ENCODE measurements around the gene NAV2.

Gene NAV2

GRCh38 chr11:19742588-19743292 is 30.1 kb downstream of the NAV2 start:
- TF ChIP-seq, protein P1, sequence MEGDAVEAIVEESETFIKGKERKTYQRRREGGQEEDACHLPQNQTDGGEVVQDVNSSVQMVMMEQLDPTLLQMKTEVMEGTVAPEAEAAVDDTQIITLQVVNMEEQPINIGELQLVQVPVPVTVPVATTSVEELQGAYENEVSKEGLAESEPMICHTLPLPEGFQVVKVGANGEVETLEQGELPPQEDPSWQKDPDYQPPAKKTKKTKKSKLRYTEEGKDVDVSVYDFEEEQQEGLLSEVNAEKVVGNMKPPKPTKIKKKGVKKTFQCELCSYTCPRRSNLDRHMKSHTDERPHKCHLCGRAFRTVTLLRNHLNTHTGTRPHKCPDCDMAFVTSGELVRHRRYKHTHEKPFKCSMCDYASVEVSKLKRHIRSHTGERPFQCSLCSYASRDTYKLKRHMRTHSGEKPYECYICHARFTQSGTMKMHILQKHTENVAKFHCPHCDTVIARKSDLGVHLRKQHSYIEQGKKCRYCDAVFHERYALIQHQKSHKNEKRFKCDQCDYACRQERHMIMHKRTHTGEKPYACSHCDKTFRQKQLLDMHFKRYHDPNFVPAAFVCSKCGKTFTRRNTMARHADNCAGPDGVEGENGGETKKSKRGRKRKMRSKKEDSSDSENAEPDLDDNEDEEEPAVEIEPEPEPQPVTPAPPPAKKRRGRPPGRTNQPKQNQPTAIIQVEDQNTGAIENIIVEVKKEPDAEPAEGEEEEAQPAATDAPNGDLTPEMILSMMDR (IDR thresholded peaks at IDR 0.05; ENCODE audit: insufficient read depth, low read depth, low read length, missing control alignments), result peak; percentile 94
- no peak overlapping the region for H3K4me3 ChIP-seq (ENCODE audit: low read length)
- DNase-seq (ENCODE audit: low read depth), result peak; percentile 80

DNA sequence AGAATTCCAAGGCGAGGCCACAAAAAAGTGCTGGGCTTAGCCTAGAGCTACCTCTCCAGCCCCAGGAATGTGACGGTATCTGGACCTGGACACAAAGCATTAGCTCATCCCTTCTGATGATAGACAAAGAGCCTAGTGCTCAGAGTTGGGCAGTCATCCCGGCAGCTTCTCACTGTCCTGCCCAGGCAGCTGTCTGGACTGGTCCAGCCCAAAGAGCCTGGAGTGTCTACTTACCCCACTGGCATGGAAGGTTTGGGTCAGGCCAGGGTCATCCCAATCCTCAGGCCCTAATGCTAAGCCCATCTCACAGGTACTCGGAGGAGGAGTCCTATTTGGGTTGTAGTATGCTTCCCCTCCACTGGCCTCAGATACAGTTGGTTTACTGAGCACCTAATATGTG is 31.0 kb downstream of the NAV2 start:
- TF ChIP-seq, protein P1 (IDR thresholded peaks at IDR 0.05; ENCODE audit: insufficient read depth, low read depth, low read length, missing control alignments), result no peak
- no peak overlapping the region for H3K4me3 ChIP-seq (ENCODE audit: low read length)

DNA sequence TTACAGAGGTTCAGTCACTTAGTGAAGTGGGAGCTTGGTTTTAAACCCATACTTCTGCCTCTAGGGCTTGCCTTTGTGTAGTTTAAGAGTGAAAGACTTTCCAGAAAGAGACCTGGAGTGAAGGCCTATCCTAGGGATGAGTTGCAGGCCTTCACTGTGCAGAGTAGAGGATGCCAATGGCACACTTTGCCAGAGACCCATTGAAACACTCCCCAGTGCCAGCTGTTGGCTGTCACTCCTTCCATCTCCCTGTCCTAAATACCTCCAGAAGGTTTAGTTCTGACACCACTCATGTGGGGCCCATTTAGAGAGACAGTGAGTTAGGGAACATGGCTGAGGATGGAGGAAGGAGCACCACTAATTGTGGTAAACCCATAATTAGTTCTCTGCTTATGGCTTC is 31.5 kb downstream of the NAV2 start:
- DNase-seq (ENCODE audit: low read depth), result no peak
- H3K4me3 ChIP-seq (ENCODE audit: low read length), result no peak overlapping the region
- TF ChIP-seq, protein P1 (IDR thresholded peaks at IDR 0.05; ENCODE audit: insufficient read depth, low read depth, low read length, missing control alignments), result no peak

More for the DNA sequence above, 31.0 kb downstream of the NAV2 start:
- no peak for DNase-seq (ENCODE audit: low read depth)

- no peak for DNase-seq (ENCODE audit: low read depth)
- TF ChIP-seq, protein P1 (IDR thresholded peaks at IDR 0.05; ENCODE audit: insufficient read depth, low read depth, low read length, missing control alignments), result no peak
- H3K4me3 ChIP-seq (ENCODE audit: low read length), result no peak overlapping the region
These were observed 33.4 kb downstream of the NAV2 start for GRCh38 chr11:19746086-19746485.

DNA sequence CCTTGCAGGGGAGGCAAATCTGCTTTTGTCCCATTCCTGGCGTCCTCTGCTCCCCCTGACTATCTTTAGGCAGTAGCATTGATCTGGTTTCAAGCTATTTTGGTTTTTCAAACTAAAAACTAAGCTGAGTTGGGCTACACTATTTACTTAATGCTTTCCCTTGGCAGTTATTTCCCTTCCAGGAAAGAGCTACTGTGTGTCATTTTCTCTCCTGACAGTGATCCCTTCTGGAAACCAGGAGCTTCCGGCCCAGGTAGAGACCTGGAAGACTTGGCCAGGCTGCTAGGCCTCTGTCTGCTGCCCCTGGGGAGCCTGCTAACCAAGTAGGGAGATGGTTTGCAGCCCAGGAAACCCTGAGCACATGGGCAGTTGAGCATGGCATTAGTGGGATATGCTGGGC is 35.0 kb downstream of the NAV2 start:
- no peak for DNase-seq (ENCODE audit: low read depth)
- TF ChIP-seq, protein P1 (IDR thresholded peaks at IDR 0.05; ENCODE audit: insufficient read depth, low read depth, low read length, missing control alignments), result no peak
- no peak overlapping the region for H3K4me3 ChIP-seq (ENCODE audit: low read length)

DNA sequence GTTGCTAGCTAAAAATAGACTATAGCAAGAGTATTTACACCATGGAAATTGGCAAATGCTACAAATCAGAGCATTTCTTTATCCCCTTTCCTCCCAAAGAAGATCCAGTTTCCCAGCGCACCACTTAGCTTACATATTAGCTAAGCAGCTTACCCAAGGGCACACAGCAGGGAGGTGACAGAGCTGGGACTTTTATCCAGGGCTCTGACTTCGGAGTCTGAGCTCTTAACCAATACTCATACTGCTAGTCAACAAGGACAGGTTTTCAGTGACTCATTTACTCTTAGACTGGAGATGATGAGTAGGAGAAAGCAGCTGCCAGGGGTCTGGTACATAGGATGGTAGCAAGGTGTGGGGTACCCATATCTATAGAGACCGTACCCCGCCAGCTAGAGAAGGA is 38.4 kb downstream of the NAV2 start:
- no peak overlapping the region for H3K4me3 ChIP-seq (ENCODE audit: low read length)
- TF ChIP-seq, protein P1 (IDR thresholded peaks at IDR 0.05; ENCODE audit: insufficient read depth, low read depth, low read length, missing control alignments), result no peak
- peak; percentile 10 for DNase-seq (ENCODE audit: low read depth)
